ENCODE data around the gene NUDT16L1. TPM values are rescaled to one million over a fixed set of nuclear protein-coding genes. Genes with fewer than 3 reads are reported as not detected.

Gene NUDT16L1
- total RNA-seq, 4 donors from 2014 or later: 32.6 to 62.7 (median 54.3) TPM

GRCh38 chr16:4745274-4745569 lies 51.9 kb downstream of the NUDT16L1 start:
- Histone ChIP-seq H3K4me1 (peaks cover 6 to 19% (median 8%) of the 10 kb centered on the region in 4 donors), H3K9me3 (no peaks in the 10 kb centered on the region), H3K36me3 (no peaks in the 10 kb centered on the region), H3K4me3 (no peak overlapping the region), H3K27ac (no peak overlapping the region), H3K27me3 (no peaks in the 10 kb centered on the region)
- 84% methylated on average over 3 of the region's 3 CpGs; no CpG with 5 or more reads in 1 of the 2 donors for WGBS, 2 donors (ENCODE audit: low coverage in 1 of 2)
- TF ChIP-seq, protein P1, sequence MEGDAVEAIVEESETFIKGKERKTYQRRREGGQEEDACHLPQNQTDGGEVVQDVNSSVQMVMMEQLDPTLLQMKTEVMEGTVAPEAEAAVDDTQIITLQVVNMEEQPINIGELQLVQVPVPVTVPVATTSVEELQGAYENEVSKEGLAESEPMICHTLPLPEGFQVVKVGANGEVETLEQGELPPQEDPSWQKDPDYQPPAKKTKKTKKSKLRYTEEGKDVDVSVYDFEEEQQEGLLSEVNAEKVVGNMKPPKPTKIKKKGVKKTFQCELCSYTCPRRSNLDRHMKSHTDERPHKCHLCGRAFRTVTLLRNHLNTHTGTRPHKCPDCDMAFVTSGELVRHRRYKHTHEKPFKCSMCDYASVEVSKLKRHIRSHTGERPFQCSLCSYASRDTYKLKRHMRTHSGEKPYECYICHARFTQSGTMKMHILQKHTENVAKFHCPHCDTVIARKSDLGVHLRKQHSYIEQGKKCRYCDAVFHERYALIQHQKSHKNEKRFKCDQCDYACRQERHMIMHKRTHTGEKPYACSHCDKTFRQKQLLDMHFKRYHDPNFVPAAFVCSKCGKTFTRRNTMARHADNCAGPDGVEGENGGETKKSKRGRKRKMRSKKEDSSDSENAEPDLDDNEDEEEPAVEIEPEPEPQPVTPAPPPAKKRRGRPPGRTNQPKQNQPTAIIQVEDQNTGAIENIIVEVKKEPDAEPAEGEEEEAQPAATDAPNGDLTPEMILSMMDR (IDR thresholded peaks at IDR 0.05): no peak
- no peak for TF ChIP-seq EP300 (IDR thresholded peaks at IDR 0.05; ENCODE audit: low read depth)
- no peak for TF ChIP-seq POLR2AphosphoS5 (IDR thresholded peaks at IDR 0.05)
- TF ChIP-seq POLR2A (IDR thresholded peaks at IDR 0.05): no peak
- in situ Hi-C loops (cut with MboI; ENCODE audit: low pct_ligation_motif_present in 1 of 4, low pct_unique_long_range_greater_than_20kb in 1 of 4, low sequenced_read_pairs in 3 of 4) (no loop called here), intact Hi-C loops (cut with DNase I; ENCODE audit: low total_unique reads) (loop anchor here (5.0 kb wide), 1 partner anchor 297 kb away; no protein-coding TSS in a partner anchor)
- DNase-seq: no peak

Small RNA genes within 50 kb of the gene (small RNA-seq; reads per million reads assigned to genes)
- 0 to 0.28 (median 0) reads per million in 4 donors for gene MIR6769A

Other genes with a start within 250 kb of the NUDT16L1 start
- gene NMRAL1, start 218.9 kb upstream of the NUDT16L1 start, total RNA-seq: 10 to 100 TPM; 46.0 to 75.9 (median 66.6) TPM
- gene HMOX2, start 217.2 kb upstream of the NUDT16L1 start, total RNA-seq: 100 to 1,000 TPM in 1 of 4 donors, 10 to 100 TPM in 3; 46.4 to 495 (median 55.7) TPM
- 10 to 100 TPM in 3 of 4 donors, 1 to 10 TPM in 1; 8.8 to 29.5 (median 19.0) TPM for gene CDIP1, start 154.8 kb upstream of the NUDT16L1 start, total RNA-seq
- not detected for gene C16orf96, start 137.2 kb upstream of the NUDT16L1 start, total RNA-seq
- 10 to 100 TPM in 2 of 4 donors, 1 to 10 TPM in 2; 8.6 to 18.0 (median 10.5) TPM for gene UBALD1, start 78.7 kb upstream of the NUDT16L1 start, total RNA-seq
- 100 to 1,000 TPM in 1 of 4 donors, 10 to 100 TPM in 3; 49.1 to 127 (median 79.5) TPM for gene MGRN1, start 68.7 kb upstream of the NUDT16L1 start, total RNA-seq
- 10 to 100 TPM; 14.9 to 38.4 (median 25.0) TPM for gene ANKS3, start 40.7 kb downstream of the NUDT16L1 start, total RNA-seq
- gene DNAAF8, start 41.0 kb downstream of the NUDT16L1 start, total RNA-seq: 1 to 10 TPM in 1 of 4 donors, under 1 TPM in 2, not detected in 1; 0.55 to 2.9 (median 0.60) TPM
- 10 to 100 TPM in 3 of 4 donors, 1 to 10 TPM in 1; 9.7 to 31.2 (median 11.6) TPM for gene ZNF500, start 73.6 kb downstream of the NUDT16L1 start, total RNA-seq
- gene SEPTIN12, start 94.8 kb downstream of the NUDT16L1 start, total RNA-seq: not detected
- gene SMIM22, start 101.8 kb downstream of the NUDT16L1 start, total RNA-seq: 100 to 1,000 TPM in 3 of 4 donors, 10 to 100 TPM in 1; 88.0 to 450 (median 252) TPM
- gene ROGDI, start 109.1 kb downstream of the NUDT16L1 start, total RNA-seq: 10 to 100 TPM; 28.1 to 75.2 (median 43.7) TPM
- 10 to 100 TPM; 50.2 to 88.4 (median 74.0) TPM for gene GLYR1, start 153.7 kb downstream of the NUDT16L1 start, total RNA-seq
- gene UBN1, start 153.9 kb downstream of the NUDT16L1 start, total RNA-seq: 10 to 100 TPM; 33.6 to 60.2 (median 53.0) TPM
- 10 to 100 TPM; 13.5 to 28.8 (median 22.8) TPM for gene PPL, start 243.6 kb downstream of the NUDT16L1 start, total RNA-seq

All from transverse colon (tissue), 4 donors.